H1 (cell line): Measurements from ENCODE around the gene KRT83. TPM values are rescaled to one million over a fixed set of nuclear protein-coding genes. Genes with fewer than 3 reads are reported as not detected.

ENCODE experiments used
- HDAC2 ChIP-seq, 2 experiments: fragments of 300-600 bp in 1 of 2; sonication (generic) in 1 of 2; IDR thresholded peaks; 2 replicates each; pipeline ENCODE4 v1.6.1; 2011 to 2012; ENCODE audit warnings: low read depth in 2 of 2, low read length in 2 of 2, mild to moderate bottlenecking in 2 of 2, moderate library complexity in 2 of 2, borderline replicate concordance in 1 of 2, inconsistent platforms in 1 of 2
- KDM4A ChIP-seq: IDR thresholded peaks from one replicate; pipeline ENCODE4 v1.7.1; 2012; ENCODE audit warnings: low read depth, mild to moderate bottlenecking, moderate library complexity, low read length, inconsistent platforms; ENCODE audit not compliant: severe bottlenecking
- SIRT6 ChIP-seq: IDR thresholded peaks from one replicate; pipeline ENCODE4 v1.7.1; 2012; ENCODE audit warnings: low read length, inconsistent platforms
- USF2 ChIP-seq: IDR thresholded peaks from 2 replicates; pipeline ENCODE4 v1.6.1; 2011; ENCODE audit warnings: low read length, improper control_type of control experiment
- ZNF274 ChIP-seq: IDR thresholded peaks from 2 replicates; pipeline ENCODE4 v1.7.0; 2012; ENCODE audit warnings: low read length, borderline replicate concordance; ENCODE audit errors: extremely low read depth
- polyA plus RNA-seq, 7 experiments: library from polyadenylated mRNA; depleted of rRNA in 3 of 7; stranded (reverse) in 5 of 7; unstranded in 2 of 7; fragments of >200 nt in 5 of 7; fragments of 200-250 nt in 2 of 7; gene quantifications; 1 replicate in 5 of 7; 2 replicates in 1 of 7; 4 replicates in 1 of 7; pipeline versions ENCODE4 v1.2.1 to v1.2.3, GENCODE V29; 2011 to 2013; ENCODE audit warnings: missing spikeins in 2 of 7, mixed read lengths in 2 of 7
- total RNA-seq: library from RNA; stranded (reverse); fragmentation: NEBNext Ultra II Directional; extraction: Animal tissue kit (Norgen Biotek cat#: 25700); gene quantifications from 2 replicates; pipeline ENCODE4 v1.2.1, GENCODE V29; 2021

KRT83 gene
- total and polyA plus RNA-seq, 2 of the 8 experiments (the other 6 are each of a cell fraction or from before 2014, with no cell fraction given): not detected

DNA sequence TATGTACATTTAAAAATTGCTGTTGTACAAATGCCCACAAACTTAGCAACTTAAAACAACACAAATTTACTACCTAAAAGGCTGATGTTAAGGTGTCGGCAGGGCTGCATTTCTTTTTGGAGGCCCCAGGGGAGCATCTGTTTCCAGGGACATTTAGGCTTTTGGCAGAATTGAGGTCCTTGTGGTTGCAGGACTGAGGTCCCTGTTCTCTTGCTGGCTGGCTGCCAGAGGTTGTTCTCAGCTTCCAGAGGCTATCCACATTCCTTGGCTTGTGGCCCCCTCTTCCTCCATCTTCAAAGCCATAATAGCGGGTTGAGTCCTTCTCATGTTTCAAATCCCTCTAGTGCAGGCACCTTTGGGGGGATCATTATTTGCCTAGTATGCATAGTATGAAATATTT lies 22.4 kb upstream of the KRT83 start (continued):
- TF ChIP-seq KDM4A (no peak), USF2 (no peak), SIRT6 (no peak), HDAC2 (IDR thresholded peaks at IDR 0.05; ENCODE audit: borderline replicate concordance in 1 of 2, low read depth in 2 of 2, low read length in 2 of 2) (no peak), ZNF274 (no peak)
